Measurements from ENCODE around the gene CD200. TPM values are rescaled to one million over a fixed set of nuclear protein-coding genes. Genes with fewer than 3 reads are reported as not detected.

CD200 gene
- total and polyA plus RNA-seq, 11 donors, result 0.26 to 23.9 (median 0.81) TPM

GRCh38 chr3:112314649-112315048, 18.3 kb upstream of the CD200 start:
- H3K36me3 ChIP-seq, result no peaks in the 10 kb centered on the region
- no peak overlapping the region for H3K4me3 ChIP-seq
- intact Hi-C loops (cut with DNase I), result no loop called here
- H3K27me3 ChIP-seq, result no peaks in the 10 kb centered on the region
- TF ChIP-seq, protein P1, sequence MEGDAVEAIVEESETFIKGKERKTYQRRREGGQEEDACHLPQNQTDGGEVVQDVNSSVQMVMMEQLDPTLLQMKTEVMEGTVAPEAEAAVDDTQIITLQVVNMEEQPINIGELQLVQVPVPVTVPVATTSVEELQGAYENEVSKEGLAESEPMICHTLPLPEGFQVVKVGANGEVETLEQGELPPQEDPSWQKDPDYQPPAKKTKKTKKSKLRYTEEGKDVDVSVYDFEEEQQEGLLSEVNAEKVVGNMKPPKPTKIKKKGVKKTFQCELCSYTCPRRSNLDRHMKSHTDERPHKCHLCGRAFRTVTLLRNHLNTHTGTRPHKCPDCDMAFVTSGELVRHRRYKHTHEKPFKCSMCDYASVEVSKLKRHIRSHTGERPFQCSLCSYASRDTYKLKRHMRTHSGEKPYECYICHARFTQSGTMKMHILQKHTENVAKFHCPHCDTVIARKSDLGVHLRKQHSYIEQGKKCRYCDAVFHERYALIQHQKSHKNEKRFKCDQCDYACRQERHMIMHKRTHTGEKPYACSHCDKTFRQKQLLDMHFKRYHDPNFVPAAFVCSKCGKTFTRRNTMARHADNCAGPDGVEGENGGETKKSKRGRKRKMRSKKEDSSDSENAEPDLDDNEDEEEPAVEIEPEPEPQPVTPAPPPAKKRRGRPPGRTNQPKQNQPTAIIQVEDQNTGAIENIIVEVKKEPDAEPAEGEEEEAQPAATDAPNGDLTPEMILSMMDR (IDR thresholded peaks at IDR 0.05), result no peak
- no peak for TF ChIP-seq POLR2A (IDR thresholded peaks at IDR 0.05)
- no peak overlapping the region for H3K27ac ChIP-seq
- H3K9me3 ChIP-seq, result peaks cover 0 to 10% (median 0%) of the 10 kb centered on the region in 12 donors
- WGBS, 4 donors, result 78 to 88% (median 79%) methylated on average over 2 of the region's 2 CpGs
- ATAC-seq (no peak), DNase-seq (no peak)
- peaks cover 0 to 4% (median 0%) of the 10 kb centered on the region in 12 donors for H3K4me1 ChIP-seq

- Histone ChIP-seq H3K36me3 (no peaks in the 10 kb centered on the region), H3K9me3 (peaks cover 0 to 10% (median 0%) of the 10 kb centered on the region in 12 donors), H3K27ac (no peak overlapping the region), H3K4me3 (no peak overlapping the region), H3K27me3 (no peaks in the 10 kb centered on the region), H3K4me1 (peaks cover 0 to 6% (median 0%) of the 10 kb centered on the region in 12 donors)
- intact Hi-C loops (cut with DNase I), result no loop called here
- ATAC-seq, result no peak
- no peak for TF ChIP-seq POLR2A (IDR thresholded peaks at IDR 0.05)
- TF ChIP-seq, protein P1 (IDR thresholded peaks at IDR 0.05), result no peak
- no peak for DNase-seq
- WGBS, 4 donors, result 51 to 97% (median 95%) methylated on average over 1 of the region's 1 CpG
Observed at GRCh38 chr3:112315791-112316190, 17.2 kb upstream of the CD200 start.

DNA sequence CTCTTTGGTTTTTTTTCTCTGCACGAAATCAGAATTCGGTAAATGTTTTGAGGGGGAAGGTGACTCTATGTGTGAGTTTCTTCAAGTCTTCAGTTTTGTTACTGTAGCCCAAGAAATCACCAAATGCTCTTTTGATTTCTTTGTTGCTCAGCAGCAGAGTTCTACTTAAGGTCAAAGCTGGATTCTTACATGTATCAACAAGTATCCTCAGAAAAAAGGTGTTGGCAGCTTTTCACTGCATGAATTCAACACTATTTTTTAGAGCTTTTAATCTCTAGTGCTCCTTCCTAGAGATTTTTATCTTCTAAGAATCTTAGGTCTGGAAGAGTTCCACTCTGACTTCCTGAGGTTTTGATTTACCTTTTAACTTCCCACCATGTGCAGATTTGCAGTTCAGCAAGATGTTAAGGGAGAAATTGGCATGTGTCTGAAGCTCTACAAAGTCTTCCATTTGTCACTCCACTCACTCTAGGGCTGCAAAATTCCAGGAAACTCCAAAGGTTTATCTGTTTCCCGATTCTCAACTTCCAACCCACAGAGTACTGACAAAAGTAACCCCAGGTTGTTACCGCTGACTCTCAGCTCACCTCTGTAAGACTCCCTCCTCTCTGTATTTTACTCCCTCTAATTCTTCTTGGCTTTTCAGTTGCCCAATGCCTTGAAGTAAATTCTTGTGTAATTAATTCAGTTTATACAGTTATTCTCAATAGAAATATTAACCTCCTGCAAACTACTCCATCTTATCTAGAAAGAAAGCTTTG, 13.3 kb upstream of the CD200 start:
- WGBS, 4 donors, result 40 to 63% (median 53%) methylated on average over 4 of the region's 4 CpGs
- Histone ChIP-seq H3K27me3 (no peaks in the 10 kb centered on the region), H3K4me3 (no peak overlapping the region), H3K9me3 (peaks cover 0 to 10% (median 0%) of the 10 kb centered on the region in 12 donors), H3K27ac (no peak overlapping the region), H3K4me1 (peaks cover 0 to 8% (median 0%) of the 10 kb centered on the region in 12 donors), H3K36me3 (no peaks in the 10 kb centered on the region)
- TF ChIP-seq, protein P1 (IDR thresholded peaks at IDR 0.05), result no peak
- TF ChIP-seq POLR2A (IDR thresholded peaks at IDR 0.05), result no peak
- intact Hi-C loops (cut with DNase I), result loop anchor here in 1 of 10 donors (10.0 kb wide), 1 partner anchor 195 kb away; no protein-coding TSS in a partner anchor
- DNase-seq (no peak), ATAC-seq (no peak)

DNA sequence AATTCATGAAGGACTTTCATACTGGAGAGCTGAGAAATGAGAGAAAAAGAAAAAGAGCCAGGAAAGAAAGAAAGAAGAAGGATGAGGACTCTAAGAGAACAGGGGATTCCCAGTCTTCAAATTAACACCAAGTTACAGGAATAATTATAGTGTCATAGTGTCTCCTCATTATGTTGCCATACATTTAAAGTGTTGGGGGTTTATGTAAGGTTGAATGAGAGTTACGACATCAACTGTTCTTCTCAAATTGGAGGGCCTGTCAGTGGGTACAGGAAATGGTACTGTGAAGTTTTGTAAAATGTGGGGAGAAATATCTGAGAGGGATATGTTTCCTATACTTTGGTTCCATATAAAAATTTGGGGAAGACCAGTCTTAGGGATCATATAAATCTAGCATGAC, 12.3 kb upstream of the CD200 start:
- Histone ChIP-seq H3K4me3 (no peak overlapping the region), H3K27ac (no peak overlapping the region), H3K36me3 (no peaks in the 10 kb centered on the region), H3K27me3 (no peaks in the 10 kb centered on the region), H3K4me1 (peaks cover 0 to 8% (median 0%) of the 10 kb centered on the region in 12 donors), H3K9me3 (peaks cover 0 to 10% (median 0%) of the 10 kb centered on the region in 12 donors)
- ATAC-seq, result no peak
- no peak for DNase-seq
- WGBS, 4 donors, result 84 to 98% (median 91%) methylated on average over 1 of the region's 1 CpG
- TF ChIP-seq, protein P1 (IDR thresholded peaks at IDR 0.05), result no peak
- no peak for TF ChIP-seq POLR2A (IDR thresholded peaks at IDR 0.05)
- intact Hi-C loops (cut with DNase I), result loop anchor here in 1 of 10 donors (10.0 kb wide), 1 partner anchor 194 kb away; no protein-coding TSS in a partner anchor

Measured in heart left ventricle (tissue), 16 donors.